Liver (tissue), 9 donors: ENCODE measurements around the gene OGDHL. TPM values are rescaled to one million over a fixed set of nuclear protein-coding genes. Genes with fewer than 3 reads are reported as not detected.

Experiments
- DNase-seq: peaks from one replicate; pipeline ENCODE4 v3.0.0-alpha.2; 2017; ENCODE audit warnings: low spot score
- H3K27ac ChIP-seq, 2 donors: one replicate each; pipeline ENCODE4 v1.7.0; 2013; ENCODE audit warnings: inconsistent platforms in 2 of 2, low read length in 2 of 2, control low read depth in 1 of 2, low read depth in 1 of 2, mild to moderate bottlenecking in 1 of 2
- H3K27me3 ChIP-seq, 4 donors: one replicate each; pipeline versions ENCODE4 v1.6.1 to v1.7.0; 2013; ENCODE audit warnings: low read length in 3 of 4, inconsistent platforms in 1 of 4, mild to moderate bottlenecking in 1 of 4, moderate library complexity in 1 of 4; ENCODE audit not compliant: control insufficient read depth in 4 of 4, insufficient read depth in 4 of 4
- H3K36me3 ChIP-seq, 4 donors: one replicate each; pipeline versions ENCODE4 v1.6.1 to v1.7.0; 2013; ENCODE audit warnings: low read length in 3 of 4, mild to moderate bottlenecking in 3 of 4, low read depth in 1 of 4, moderate library complexity in 1 of 4; ENCODE audit not compliant: control insufficient read depth in 4 of 4, insufficient read depth in 3 of 4
- H3K4me1 ChIP-seq, 4 donors: one replicate each; pipeline versions ENCODE4 v1.6.1 to v1.7.0; 2013; ENCODE audit warnings: low read length in 3 of 4, mild to moderate bottlenecking in 3 of 4, moderate library complexity in 1 of 4; ENCODE audit not compliant: control insufficient read depth in 4 of 4, insufficient read depth in 4 of 4
- H3K4me3 ChIP-seq, 3 donors: one replicate each; pipeline versions ENCODE4 v1.6.1 to v1.7.0; 2013; ENCODE audit warnings: low read length in 3 of 3, control low read depth in 1 of 3, low read depth in 1 of 3, mild to moderate bottlenecking in 1 of 3
- H3K9ac ChIP-seq, 2 donors: one replicate each; pipeline ENCODE4 v1.7.0; 2013; ENCODE audit warnings: low read length in 2 of 2, mild to moderate bottlenecking in 2 of 2, moderate library complexity in 2 of 2, control low read depth in 1 of 2, low read depth in 1 of 2
- H3K9me3 ChIP-seq, 4 donors: one replicate each; pipeline versions ENCODE4 v1.6.1 to v1.7.0; 2013; ENCODE audit warnings: low read length in 3 of 4; ENCODE audit not compliant: control insufficient read depth in 4 of 4
- ATF3 ChIP-seq: IDR thresholded peaks from 2 replicates; pipeline ENCODE4 v1.6.1; 2016; ENCODE audit warnings: antibody characterized with exemption
- CTCF ChIP-seq: fragments of 150-350 bp; IDR thresholded peaks from 2 replicates; pipeline ENCODE4 v1.5.1; 2017; ENCODE audit warnings: improper control_type of control experiment, low read depth, low read length; ENCODE audit not compliant: missing input control
- EGR1 ChIP-seq, 2 donors: IDR thresholded peaks; 2 replicates each; pipeline ENCODE4 v1.6.1; 2016 to 2018; ENCODE audit warnings: antibody characterized with exemption in 2 of 2, low read depth in 2 of 2
- FOXA1 ChIP-seq: IDR thresholded peaks from 2 replicates; pipeline ENCODE4 v1.6.1; 2016; ENCODE audit warnings: antibody characterized with exemption
- GABPA ChIP-seq, 2 donors: IDR thresholded peaks in 1 of 2; conservative IDR thresholded peaks in 1 of 2; 2 replicates each; pipeline ENCODE4 v1.6.1; 2016; ENCODE audit warnings: antibody characterized with exemption in 2 of 2, mild to moderate bottlenecking in 1 of 2, moderate library complexity in 1 of 2
- HNF4A ChIP-seq, 2 donors: conservative IDR thresholded peaks; 2 replicates each; pipeline ENCODE4 v1.6.1; 2016; ENCODE audit warnings: antibody characterized with exemption in 2 of 2, mild to moderate bottlenecking in 2 of 2
- HNF4G ChIP-seq: IDR thresholded peaks from 2 replicates; pipeline ENCODE4 v1.6.1; 2016; ENCODE audit warnings: antibody characterized with exemption
- JUND ChIP-seq, 2 donors: IDR thresholded peaks; 2 replicates each; pipeline ENCODE4 v1.6.1; 2016; ENCODE audit warnings: antibody characterized with exemption in 2 of 2
- NR2F2 ChIP-seq: IDR thresholded peaks from 2 replicates; pipeline ENCODE4 v1.6.1; 2016; ENCODE audit warnings: antibody characterized with exemption
- RAD21 ChIP-seq, 2 donors: IDR thresholded peaks; 2 replicates each; pipeline ENCODE4 v1.6.1; 2016; ENCODE audit warnings: antibody characterized with exemption in 2 of 2, mild to moderate bottlenecking in 2 of 2
- REST ChIP-seq: IDR thresholded peaks from 2 replicates; pipeline ENCODE4 v1.6.1; 2016; ENCODE audit warnings: antibody characterized with exemption, mild to moderate bottlenecking
- RXRA ChIP-seq, 2 donors: IDR thresholded peaks; 2 replicates each; pipeline ENCODE4 v1.6.1; 2017 to 2018; ENCODE audit warnings: antibody characterized with exemption in 2 of 2, mild to moderate bottlenecking in 1 of 2
- SP1 ChIP-seq: IDR thresholded peaks from 2 replicates; pipeline ENCODE4 v1.6.1; 2018; ENCODE audit warnings: antibody characterized with exemption, mild to moderate bottlenecking
- TAF1 ChIP-seq: conservative IDR thresholded peaks from 2 replicates; pipeline ENCODE4 v1.6.1; 2016; ENCODE audit warnings: antibody characterized with exemption, mild to moderate bottlenecking
- YY1 ChIP-seq: IDR thresholded peaks from 2 replicates; pipeline ENCODE4 v1.6.1; 2016; ENCODE audit warnings: antibody characterized with exemption, mild to moderate bottlenecking
- ZBTB33 ChIP-seq: IDR thresholded peaks from 2 replicates; pipeline ENCODE4 v1.6.1; 2016; ENCODE audit warnings: antibody characterized with exemption
- WGBS: extraction: QIAGEN DNeasy Blood & Tissue Kit; methylation state at CpG from one replicate; pipeline ENCODE4 v1.1.7; 2013; 5-methylcytosine and 5-hydroxymethylcytosine counted together
- polyA plus RNA-seq, 2 donors: library from polyadenylated mRNA; stranded (reverse) in 1 of 2; unstranded in 1 of 2; fragments of 200-250 nt in 1 of 2; fragments of >200 nt in 1 of 2; fragmentation: Nextera tagmentation in 1 of 2; extraction: Ambion mirVana in 1 of 2; gene quantifications; one replicate each; pipeline versions ENCODE4 v1.2.1 to v1.2.3, GENCODE V29; 2013 to 2015
- total RNA-seq, 2 donors: library from RNA; depleted of rRNA; stranded (reverse); fragments of >200 nt; gene quantifications; one replicate each; pipeline ENCODE4 v1.2.3, GENCODE V29; 2014
- donor health status: healthy.
- donor health status: healthy.
- donor health status: healthy.
- donor health status: healthy.
- donor health status: healthy.

OGDHL gene
- total and polyA plus RNA-seq, 4 donors, result 5.2 to 67.9 (median 49.7) TPM

- no peak for DNase-seq
- no peaks in the 10 kb centered on the region for H3K27me3 ChIP-seq
- no peak for TF ChIP-seq SP1
- TF ChIP-seq JUND (IDR thresholded peaks at IDR 0.05), result no peak
- no peak for TF ChIP-seq RAD21 (IDR thresholded peaks at IDR 0.05)
- no peak for TF ChIP-seq CTCF
- TF ChIP-seq NR2F2, result no peak
- TF ChIP-seq HNF4A (conservative IDR thresholded peaks at IDR 0.05), result no peak
- TF ChIP-seq REST, result no peak
- no peak for TF ChIP-seq RXRA (IDR thresholded peaks at IDR 0.05)
- no peak for TF ChIP-seq YY1
- no peak for TF ChIP-seq EGR1 (IDR thresholded peaks at IDR 0.05; ENCODE audit: low read depth in 2 of 2)
- no peak for TF ChIP-seq FOXA1
- no peak for TF ChIP-seq ZBTB33
- TF ChIP-seq ATF3, result no peak
- TF ChIP-seq HNF4G, result no peak
- TF ChIP-seq TAF1, result no peak
- no peaks in the 10 kb centered on the region for H3K4me1 ChIP-seq
- H3K27ac ChIP-seq, result no peak overlapping the region
- 67% methylated on average over 3 of the region's 3 CpGs for WGBS
- H3K9me3 ChIP-seq, result no peaks in the 10 kb centered on the region
- no peaks in the 10 kb centered on the region for H3K36me3 ChIP-seq
- no peak overlapping the region for H3K4me3 ChIP-seq
- no peak overlapping the region for H3K9ac ChIP-seq
Measured at GRCh38 chr10:49778197-49778596, 16.1 kb upstream of the OGDHL start.

- 76% methylated on average over 4 of the region's 4 CpGs for WGBS
- no peaks in the 10 kb centered on the region for H3K9me3 ChIP-seq
- H3K36me3 ChIP-seq, result no peaks in the 10 kb centered on the region
- no peaks in the 10 kb centered on the region for H3K27me3 ChIP-seq
- DNase-seq, result no peak
- no peaks in the 10 kb centered on the region for H3K4me1 ChIP-seq
- H3K27ac ChIP-seq, result no peak overlapping the region
- H3K9ac ChIP-seq, result no peak overlapping the region
- H3K4me3 ChIP-seq, result no peak overlapping the region
- TF ChIP-seq RAD21 (IDR thresholded peaks at IDR 0.05) (no peak), HNF4A (conservative IDR thresholded peaks at IDR 0.05) (no peak), CTCF (no peak), ZBTB33 (no peak), EGR1 (IDR thresholded peaks at IDR 0.05; ENCODE audit: low read depth in 2 of 2) (no peak), GABPA (IDR thresholded peaks at IDR 0.05 in 1 of 2, conservative IDR thresholded peaks at IDR 0.05 in 1 of 2) (no peak), RXRA (IDR thresholded peaks at IDR 0.05) (no peak), REST (no peak), JUND (IDR thresholded peaks at IDR 0.05) (no peak), YY1 (no peak), HNF4G (no peak)
Measured at GRCh38 chr10:49776851-49777250, 14.7 kb upstream of the OGDHL start.
